Measurements from ENCODE around the gene LBR.

LBR gene

GRCh38 chr1:225425201-225425786 lies 2.5 kb downstream of the LBR start (continued):
- TF ChIP-seq ZNF324 (tag by site-specific recombination; IDR thresholded peaks at IDR 0.05) (peak; percentile 88), GLIS1 (tag by site-specific recombination; IDR thresholded peaks at IDR 0.05) (peak; percentile 89), ZNF670 (tag by site-specific recombination; IDR thresholded peaks at IDR 0.05; ENCODE audit: low read depth) (no peak), ZBTB21 (tag by site-specific recombination; IDR thresholded peaks at IDR 0.05) (peak; percentile 84), KLF16 (tag by site-specific recombination; IDR thresholded peaks at IDR 0.05) (peak; percentile 86), ZNF785 (tag by site-specific recombination; IDR thresholded peaks at IDR 0.05) (no peak), ZSCAN30 (tag by site-specific recombination; IDR thresholded peaks at IDR 0.05) (no peak), ZBTB10 (tag by site-specific recombination; IDR thresholded peaks at IDR 0.05) (0 out of 2 replicates have a peak, but pooled peaks have one; percentile 28), ZNF677 (tag by site-specific recombination; IDR thresholded peaks at IDR 0.05) (no peak), YY1 (tag by site-specific recombination; IDR thresholded peaks at IDR 0.05) (no peak), KLF10 (tag by site-specific recombination; IDR thresholded peaks at IDR 0.05) (0 out of 2 replicates have a peak, but pooled peaks have one; percentile 29), ZNF621 (tag by site-specific recombination; IDR thresholded peaks at IDR 0.05) (no peak), ZNF24 (tag by site-specific recombination; IDR thresholded peaks at IDR 0.05) (peak; percentile 92), ZNF280D (tag by site-specific recombination; IDR thresholded peaks at IDR 0.05) (no peak), ZIC2 (tag by site-specific recombination; IDR thresholded peaks at IDR 0.05) (0 out of 2 replicates have a peak, but pooled peaks have one; percentile 24), ZBTB48 (tag by site-specific recombination; IDR thresholded peaks at IDR 0.05) (peak; percentile 85), ZNF433 (tag by site-specific recombination; IDR thresholded peaks at IDR 0.05; ENCODE audit: low read depth) (no peak), ZNF146 (tag by site-specific recombination; IDR thresholded peaks at IDR 0.05) (peak; percentile 33; the same call in 1 of the 2 replicates), PRDM1 (tag by site-specific recombination; IDR thresholded peaks at IDR 0.05) (peak; percentile 88), ZNF155 (tag by site-specific recombination; IDR thresholded peaks at IDR 0.05) (no peak), ZFP41 (tag by site-specific recombination; IDR thresholded peaks at IDR 0.05; ENCODE audit: borderline replicate concordance) (no peak), ZNF791 (tag by site-specific recombination; IDR thresholded peaks at IDR 0.05) (0 out of 2 replicates have a peak, but pooled peaks have one; percentile 17), ZXDB (tag by site-specific recombination; IDR thresholded peaks at IDR 0.05) (peak; percentile 90), SP7 (tag by site-specific recombination; IDR thresholded peaks at IDR 0.05) (peak; percentile 100), ZNF221 (tag by site-specific recombination; IDR thresholded peaks at IDR 0.05; ENCODE audit: borderline replicate concordance) (no peak), EGR2 (tag by site-specific recombination; IDR thresholded peaks at IDR 0.05; ENCODE audit: low read depth) (peak; percentile 84), WT1 (tag by site-specific recombination; IDR thresholded peaks at IDR 0.05) (peak; percentile 93)
- TF ChIP-seq, protein P1, sequence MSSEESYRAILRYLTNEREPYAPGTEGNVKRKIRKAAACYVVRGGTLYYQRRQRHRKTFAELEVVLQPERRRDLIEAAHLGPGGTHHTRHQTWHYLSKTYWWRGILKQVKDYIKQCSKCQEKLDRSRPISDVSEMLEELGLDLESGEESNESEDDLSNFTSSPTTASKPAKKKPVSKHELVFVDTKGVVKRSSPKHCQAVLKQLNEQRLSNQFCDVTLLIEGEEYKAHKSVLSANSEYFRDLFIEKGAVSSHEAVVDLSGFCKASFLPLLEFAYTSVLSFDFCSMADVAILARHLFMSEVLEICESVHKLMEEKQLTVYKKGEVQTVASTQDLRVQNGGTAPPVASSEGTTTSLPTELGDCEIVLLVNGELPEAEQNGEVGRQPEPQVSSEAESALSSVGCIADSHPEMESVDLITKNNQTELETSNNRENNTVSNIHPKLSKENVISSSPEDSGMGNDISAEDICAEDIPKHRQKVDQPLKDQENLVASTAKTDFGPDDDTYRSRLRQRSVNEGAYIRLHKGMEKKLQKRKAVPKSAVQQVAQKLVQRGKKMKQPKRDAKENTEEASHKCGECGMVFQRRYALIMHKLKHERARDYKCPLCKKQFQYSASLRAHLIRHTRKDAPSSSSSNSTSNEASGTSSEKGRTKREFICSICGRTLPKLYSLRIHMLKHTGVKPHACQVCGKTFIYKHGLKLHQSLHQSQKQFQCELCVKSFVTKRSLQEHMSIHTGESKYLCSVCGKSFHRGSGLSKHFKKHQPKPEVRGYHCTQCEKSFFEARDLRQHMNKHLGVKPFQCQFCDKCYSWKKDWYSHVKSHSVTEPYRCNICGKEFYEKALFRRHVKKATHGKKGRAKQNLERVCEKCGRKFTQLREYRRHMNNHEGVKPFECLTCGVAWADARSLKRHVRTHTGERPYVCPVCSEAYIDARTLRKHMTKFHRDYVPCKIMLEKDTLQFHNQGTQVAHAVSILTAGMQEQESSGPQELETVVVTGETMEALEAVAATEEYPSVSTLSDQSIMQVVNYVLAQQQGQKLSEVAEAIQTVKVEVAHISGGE (tag by site-specific recombination; conservative IDR thresholded peaks at IDR 0.05; ENCODE audit: low read depth) = 0 out of 2 replicates have a peak, but pooled peaks have one; percentile 17
- TF ChIP-seq, protein P2, sequence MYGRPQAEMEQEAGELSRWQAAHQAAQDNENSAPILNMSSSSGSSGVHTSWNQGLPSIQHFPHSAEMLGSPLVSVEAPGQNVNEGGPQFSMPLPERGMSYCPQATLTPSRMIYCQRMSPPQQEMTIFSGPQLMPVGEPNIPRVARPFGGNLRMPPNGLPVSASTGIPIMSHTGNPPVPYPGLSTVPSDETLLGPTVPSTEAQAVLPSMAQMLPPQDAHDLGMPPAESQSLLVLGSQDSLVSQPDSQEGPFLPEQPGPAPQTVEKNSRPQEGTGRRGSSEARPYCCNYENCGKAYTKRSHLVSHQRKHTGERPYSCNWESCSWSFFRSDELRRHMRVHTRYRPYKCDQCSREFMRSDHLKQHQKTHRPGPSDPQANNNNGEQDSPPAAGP (tag by site-specific recombination; IDR thresholded peaks at IDR 0.05) = peak; percentile 95
- TF ChIP-seq, protein P3, sequence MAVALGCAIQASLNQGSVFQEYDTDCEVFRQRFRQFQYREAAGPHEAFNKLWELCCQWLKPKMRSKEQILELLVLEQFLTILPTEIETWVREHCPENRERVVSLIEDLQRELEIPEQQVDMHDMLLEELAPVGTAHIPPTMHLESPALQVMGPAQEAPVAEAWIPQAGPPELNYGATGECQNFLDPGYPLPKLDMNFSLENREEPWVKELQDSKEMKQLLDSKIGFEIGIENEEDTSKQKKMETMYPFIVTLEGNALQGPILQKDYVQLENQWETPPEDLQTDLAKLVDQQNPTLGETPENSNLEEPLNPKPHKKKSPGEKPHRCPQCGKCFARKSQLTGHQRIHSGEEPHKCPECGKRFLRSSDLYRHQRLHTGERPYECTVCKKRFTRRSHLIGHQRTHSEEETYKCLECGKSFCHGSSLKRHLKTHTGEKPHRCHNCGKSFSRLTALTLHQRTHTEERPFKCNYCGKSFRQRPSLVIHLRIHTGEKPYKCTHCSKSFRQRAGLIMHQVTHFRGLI (tag by site-specific recombination; IDR thresholded peaks at IDR 0.05) = peak; percentile 87

All from HEK293 (cell line).